HCT116 (cell line): ENCODE measurements around the gene INTS3. TPM values are rescaled to one million over a fixed set of nuclear protein-coding genes. Genes with fewer than 3 reads are reported as not detected.

Source experiments
- ATAC-seq: fragments of 200-7000 bp; cut with Tn5 transposase; 2 replicates; pipeline ENCODE4 v1.9.1; 2020; ENCODE audit warnings: mild to moderate bottlenecking, moderate library complexity
- BruUV-seq: library from RNA; stranded (reverse); fragments of 400-500 nt; replicated peaks from 2 replicates; lab custom pipeline; 2021; lab: Mats Ljungman, UMichigan
- CTCF ChIA-PET: fragments of 300-600 bp; sonication (Branson Sonifier 250); formaldehyde crosslinking; loops from one replicate; lab custom pipeline; 2021; ENCODE audit warnings: antibody characterized with exemption; lab: Charles Lee
- POLR2A ChIA-PET: fragments of 300-600, 350-600 bp; sonication (Branson Sonifier 250); formaldehyde crosslinking; loops from one replicate; lab custom pipeline; 2021; ENCODE audit warnings: antibody characterized with exemption; lab: Charles Lee
- RAD21 ChIA-PET, 2 experiments: fragments of 300-600 bp; sonication (Branson Sonifier 250); formaldehyde crosslinking; loops; one replicate each; lab custom pipeline; 2023; ENCODE audit warnings: low total read pairs in 2 of 2; ENCODE audit not compliant: uncharacterized antibody in 2 of 2, unreplicated experiment in 2 of 2, low non-redundant PET in 1 of 2; lab: Charles Lee
- DNase-seq: peaks from one replicate; pipeline ENCODE4 v3.0.0-alpha.2; 2010; ENCODE audit warnings: low read depth, low spot score
- H2AFZ ChIP-seq: fragments of 200-600 bp; shearing (Covaris generic), sonication (generic); 2 replicates; pipeline ENCODE4 v1.6.1; 2017; ENCODE audit warnings: low read depth, mixed run types, mixed read lengths, antibody characterized with exemption, low read length; ENCODE audit not compliant: poor library complexity, severe bottlenecking
- H3K27ac ChIP-seq: 2 replicates; pipeline ENCODE4 v1.5.1; 2012; ENCODE audit warnings: low read depth, low read length
- H3K27me3 ChIP-seq: fragments of 200-600 bp; sonication (generic); 2 replicates; pipeline ENCODE4 v1.6.1; 2016; ENCODE audit warnings: mixed run types, low read length, mixed read lengths; ENCODE audit not compliant: insufficient read depth
- H3K36me3 ChIP-seq, 2 experiments: fragments of 200-500 bp in 1 of 2; fragments of 200-600 bp in 1 of 2; sonication (Bioruptor generic) in 1 of 2; sonication (generic) in 1 of 2; 2 replicates each; pipeline versions ENCODE4 v1.5.1 to v1.6.1; 2014 to 2016; ENCODE audit warnings: low read length in 2 of 2, inconsistent platforms in 1 of 2, mixed read lengths in 1 of 2, mixed run types in 1 of 2; ENCODE audit not compliant: insufficient read depth in 2 of 2, control insufficient read depth in 1 of 2
- H3K4me1 ChIP-seq, 2 experiments: fragments of 200-600 bp in 1 of 2; sonication (generic) in 1 of 2; 2 replicates each; pipeline versions ENCODE4 v1.5.1 to v1.6.1; 2012 to 2017; ENCODE audit warnings: low read length in 2 of 2, inconsistent platforms in 1 of 2, mild to moderate bottlenecking in 1 of 2, mixed read lengths in 1 of 2, mixed run types in 1 of 2, moderate library complexity in 1 of 2; ENCODE audit not compliant: insufficient read depth in 2 of 2, control insufficient read depth in 1 of 2
- H3K4me2 ChIP-seq: fragments of 200-600 bp; sonication (generic); 2 replicates; pipeline ENCODE4 v1.6.1; 2017; ENCODE audit warnings: mixed run types, low read length, mixed read lengths
- H3K4me3 ChIP-seq, 2 experiments: fragments of 200-600 bp in 1 of 2; sonication (generic) in 1 of 2; replicated peaks in 1 of 2; 2 replicates each; pipeline ENCODE4 v1.5.1; 2011 to 2016; ENCODE audit warnings: low read length in 2 of 2, control low read depth in 1 of 2, low read depth in 1 of 2, mild to moderate bottlenecking in 1 of 2, mixed read lengths in 1 of 2, mixed run types in 1 of 2
- H3K79me2 ChIP-seq: fragments of 200-600 bp; sonication (generic); 2 replicates; pipeline ENCODE4 v1.6.1; 2017; ENCODE audit warnings: mild to moderate bottlenecking, mixed run types, low read length, moderate library complexity, mixed read lengths; ENCODE audit not compliant: insufficient read depth
- H3K9ac ChIP-seq: fragments of 200-600 bp; sonication (generic); 2 replicates; pipeline ENCODE4 v1.6.1; 2016; ENCODE audit warnings: low read length, mixed read lengths
- H3K9me2 ChIP-seq: fragments of 200-600 bp; sonication (generic), shearing (Covaris generic); 2 replicates; pipeline ENCODE4 v1.6.1; 2017; ENCODE audit warnings: mixed run types, mild to moderate bottlenecking, moderate library complexity; ENCODE audit not compliant: insufficient read depth
- H3K9me3 ChIP-seq, 2 experiments: fragments of 200-500 bp in 1 of 2; fragments of 200-600 bp in 1 of 2; sonication (Bioruptor generic) in 1 of 2; sonication (generic) in 1 of 2; 2 replicates each; pipeline ENCODE4 v1.6.1; 2014 to 2017; ENCODE audit warnings: low read length in 2 of 2, mixed read lengths in 2 of 2, inconsistent platforms in 1 of 2, low read depth in 1 of 2, mild to moderate bottlenecking in 1 of 2, mixed run types in 1 of 2, moderate library complexity in 1 of 2; ENCODE audit not compliant: control insufficient read depth in 1 of 2, insufficient read depth in 1 of 2
- H4K20me1 ChIP-seq: fragments of 200-600 bp; sonication (generic), shearing (Covaris generic); 2 replicates; pipeline ENCODE4 v1.6.1; 2017; ENCODE audit warnings: mixed run types, mild to moderate bottlenecking, moderate library complexity; ENCODE audit not compliant: insufficient read depth
- CEBPB ChIP-seq: IDR thresholded peaks from 2 replicates; pipeline ENCODE4 v1.6.1; 2012; ENCODE audit warnings: low read depth
- EGR1 ChIP-seq: IDR thresholded peaks from 2 replicates; pipeline ENCODE4 v1.6.1; 2012; ENCODE audit warnings: low read depth
- ELF1 ChIP-seq: IDR thresholded peaks from 2 replicates; pipeline ENCODE4 v1.6.1; 2012; ENCODE audit warnings: low read depth, borderline replicate concordance
- EZH2 ChIP-seq: fragments of 200-600 bp; sonication (generic); IDR thresholded peaks from 2 replicates; pipeline ENCODE4 v1.6.1; 2017; ENCODE audit warnings: antibody characterized with exemption, mixed run types
- EZH2phosphoT487 ChIP-seq: fragments of 200-600 bp; IDR thresholded peaks from 2 replicates; pipeline ENCODE4 v1.6.1; 2018; ENCODE audit warnings: antibody characterized with exemption, borderline replicate concordance
- FOSL1 ChIP-seq: IDR thresholded peaks from 2 replicates; pipeline ENCODE4 v1.6.1; 2012; ENCODE audit warnings: low read depth
- JUND ChIP-seq: IDR thresholded peaks from 2 replicates; pipeline ENCODE4 v1.6.1; 2012
- MAX ChIP-seq: IDR thresholded peaks from 2 replicates; pipeline ENCODE4 v1.6.1; 2012
- POLR2A ChIP-seq: IDR thresholded peaks from 2 replicates; pipeline ENCODE4 v1.7.0; 2011; ENCODE audit warnings: borderline replicate concordance; ENCODE audit not compliant: insufficient read depth, insufficient read length; ENCODE audit errors: extremely low read depth
- POLR2AphosphoS5 ChIP-seq: IDR thresholded peaks from 2 replicates; pipeline ENCODE4 v1.6.1; 2011; ENCODE audit warnings: mild to moderate bottlenecking, low read depth, low read length, moderate library complexity
- REST ChIP-seq: IDR thresholded peaks from 2 replicates; pipeline ENCODE4 v1.6.1; 2012; ENCODE audit warnings: low read depth
- SIN3A ChIP-seq: IDR thresholded peaks from 2 replicates; pipeline ENCODE4 v1.6.1; 2012; ENCODE audit warnings: low read depth
- SP1 ChIP-seq: IDR thresholded peaks from 2 replicates; pipeline ENCODE4 v1.6.1; 2012; ENCODE audit warnings: low read depth
- SRF ChIP-seq: IDR thresholded peaks from 2 replicates; pipeline ENCODE4 v1.6.1; 2012; ENCODE audit warnings: low read depth
- TCF7L2 ChIP-seq: IDR thresholded peaks from 2 replicates; pipeline ENCODE4 v1.7.0; 2011; ENCODE audit warnings: borderline replicate concordance, inconsistent platforms; ENCODE audit not compliant: insufficient read depth, insufficient read length; ENCODE audit errors: extremely low read depth
- YY1 ChIP-seq: IDR thresholded peaks from 2 replicates; pipeline ENCODE4 v1.6.1; 2011; ENCODE audit warnings: low read length, low read depth, moderate library complexity, mild to moderate bottlenecking; ENCODE audit not compliant: insufficient replicate concordance; ENCODE audit errors: extremely low read depth
- ZFX ChIP-seq: fragments of 450-650 bp; IDR thresholded peaks from 2 replicates; pipeline ENCODE4 v1.6.1; 2017
- ZNF274 ChIP-seq: fragments of 200-500 bp; sonication (Bioruptor generic); IDR thresholded peaks from 2 replicates; pipeline ENCODE4 v1.6.1; 2014; ENCODE audit warnings: mild to moderate bottlenecking, low read depth, low read length, inconsistent platforms
- intact Hi-C: fragments of 100-400 bp; cut with micrococcal nuclease; formaldehyde crosslinking; loops from 2 replicates; pipeline ENCODE4 v1.10.0; 2022
- total RNA-seq: library from RNA; stranded (reverse); gene quantifications from one replicate; pipeline ENCODE4 v1.2.1, GENCODE V29; 2021; ENCODE audit not compliant: unreplicated experiment
- TF ChIP-seq, protein P1 (sequence below): IDR thresholded peaks from 2 replicates; pipeline ENCODE4 v1.6.1; 2011; ENCODE audit warnings: mild to moderate bottlenecking, low read length, moderate library complexity; ENCODE audit not compliant: insufficient replicate concordance; ENCODE audit errors: extremely low read depth
- TF ChIP-seq, protein P2 (sequence below), 3 experiments: fragments of 200-600 bp in 1 of 3; sonication (generic) in 1 of 3; IDR thresholded peaks in 2 of 3; conservative IDR thresholded peaks in 1 of 3; 2 replicates each; pipeline ENCODE4 v1.5.1; 2012 to 2017; ENCODE audit warnings: low read depth in 2 of 3, low read length in 2 of 3, antibody characterized with exemption in 1 of 3, borderline replicate concordance in 1 of 3, control low read depth in 1 of 3, mild to moderate bottlenecking in 1 of 3, mixed read lengths in 1 of 3, mixed run types in 1 of 3, moderate library complexity in 1 of 3; ENCODE audit not compliant: insufficient read depth in 1 of 3

Gene INTS3
- total RNA-seq, 1 experiment from 2014 or later: 47.6 TPM

DNA sequence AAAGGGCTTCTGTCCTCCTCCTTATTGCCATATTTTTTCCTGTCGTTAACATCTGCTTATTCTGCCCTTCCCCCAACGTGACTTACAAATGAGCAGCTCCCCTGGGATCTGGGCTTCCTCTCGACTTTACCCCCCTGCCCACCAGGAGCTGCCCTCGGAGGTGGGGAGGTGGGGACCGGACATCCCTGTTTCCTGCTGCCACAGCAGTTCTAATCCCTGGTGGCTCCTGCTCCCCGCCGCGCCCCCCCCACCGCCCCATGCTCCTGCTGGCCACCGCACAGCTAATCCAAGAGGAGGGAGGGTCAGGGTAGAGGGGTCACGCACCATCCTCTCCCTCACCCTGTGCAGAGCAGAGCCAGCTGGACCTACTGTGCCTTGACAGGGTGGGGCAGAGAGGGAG, 42.9 kb downstream of the INTS3 start:
- ChIA-PET RAD21 (no interaction called here), CTCF (no interaction called here)
- DNase-seq: no peak
- Histone ChIP-seq H3K27ac (no peak overlapping the region), H3K79me2 (no peaks in the 10 kb centered on the region), H3K4me3 (no peak overlapping the region), H3K4me1 (peaks cover 7 to 15% of the 10 kb centered on the region in 2 experiments), H3K4me2 (no peak overlapping the region), H4K20me1 (no peaks in the 10 kb centered on the region), H3K27me3 (no peaks in the 10 kb centered on the region)
- intact Hi-C loops: loop anchor here (10.0 kb wide), 1 partner anchor 96 kb away; the partner anchor contains the start of genes ILF2 and NPR1
- TF ChIP-seq ZFX (no peak), REST (no peak), SIN3A (no peak), SRF (no peak), YY1 (no peak), POLR2A (no peak), TCF7L2 (no peak), EZH2phosphoT487 (no peak), ELF1 (no peak), CEBPB (no peak), EZH2 (no peak), SP1 (no peak), POLR2AphosphoS5 (no peak), MAX (no peak), EGR1 (no peak), FOSL1 (no peak), JUND (no peak), ZNF274 (no peak)
- TF ChIP-seq, protein P1, sequence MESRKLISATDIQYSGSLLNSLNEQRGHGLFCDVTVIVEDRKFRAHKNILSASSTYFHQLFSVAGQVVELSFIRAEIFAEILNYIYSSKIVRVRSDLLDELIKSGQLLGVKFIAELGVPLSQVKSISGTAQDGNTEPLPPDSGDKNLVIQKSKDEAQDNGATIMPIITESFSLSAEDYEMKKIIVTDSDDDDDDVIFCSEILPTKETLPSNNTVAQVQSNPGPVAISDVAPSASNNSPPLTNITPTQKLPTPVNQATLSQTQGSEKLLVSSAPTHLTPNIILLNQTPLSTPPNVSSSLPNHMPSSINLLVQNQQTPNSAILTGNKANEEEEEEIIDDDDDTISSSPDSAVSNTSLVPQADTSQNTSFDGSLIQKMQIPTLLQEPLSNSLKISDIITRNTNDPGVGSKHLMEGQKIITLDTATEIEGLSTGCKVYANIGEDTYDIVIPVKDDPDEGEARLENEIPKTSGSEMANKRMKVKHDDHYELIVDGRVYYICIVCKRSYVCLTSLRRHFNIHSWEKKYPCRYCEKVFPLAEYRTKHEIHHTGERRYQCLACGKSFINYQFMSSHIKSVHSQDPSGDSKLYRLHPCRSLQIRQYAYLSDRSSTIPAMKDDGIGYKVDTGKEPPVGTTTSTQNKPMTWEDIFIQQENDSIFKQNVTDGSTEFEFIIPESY: no peak
- TF ChIP-seq, protein P2, sequence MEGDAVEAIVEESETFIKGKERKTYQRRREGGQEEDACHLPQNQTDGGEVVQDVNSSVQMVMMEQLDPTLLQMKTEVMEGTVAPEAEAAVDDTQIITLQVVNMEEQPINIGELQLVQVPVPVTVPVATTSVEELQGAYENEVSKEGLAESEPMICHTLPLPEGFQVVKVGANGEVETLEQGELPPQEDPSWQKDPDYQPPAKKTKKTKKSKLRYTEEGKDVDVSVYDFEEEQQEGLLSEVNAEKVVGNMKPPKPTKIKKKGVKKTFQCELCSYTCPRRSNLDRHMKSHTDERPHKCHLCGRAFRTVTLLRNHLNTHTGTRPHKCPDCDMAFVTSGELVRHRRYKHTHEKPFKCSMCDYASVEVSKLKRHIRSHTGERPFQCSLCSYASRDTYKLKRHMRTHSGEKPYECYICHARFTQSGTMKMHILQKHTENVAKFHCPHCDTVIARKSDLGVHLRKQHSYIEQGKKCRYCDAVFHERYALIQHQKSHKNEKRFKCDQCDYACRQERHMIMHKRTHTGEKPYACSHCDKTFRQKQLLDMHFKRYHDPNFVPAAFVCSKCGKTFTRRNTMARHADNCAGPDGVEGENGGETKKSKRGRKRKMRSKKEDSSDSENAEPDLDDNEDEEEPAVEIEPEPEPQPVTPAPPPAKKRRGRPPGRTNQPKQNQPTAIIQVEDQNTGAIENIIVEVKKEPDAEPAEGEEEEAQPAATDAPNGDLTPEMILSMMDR (IDR thresholded peaks at IDR 0.05 in 2 of 3, conservative IDR thresholded peaks at IDR 0.05 in 1 of 3; ENCODE audit: borderline replicate concordance in 1 of 3, insufficient read depth in 1 of 3, low read depth in 2 of 3, low read length in 2 of 3): no peak
- TF ChIP-seq, all 23 proteins: peak for 0
- no peak overlapping the region for H2AFZ ChIP-seq
- peaks cover 26 to 37% of the 10 kb centered on the region in 2 experiments; a peak in 3 of 4 replicates for H3K36me3 ChIP-seq
- H3K9me3 ChIP-seq: no peaks in the 10 kb centered on the region
- POLR2A ChIA-PET: no interaction called here
- no TSS peak for BruUV-seq
- no peaks in the 10 kb centered on the region for H3K9me2 ChIP-seq
- no peak for ATAC-seq
- H3K9ac ChIP-seq: no peak overlapping the region
